HCT116 (cell line): ENCODE results near the gene TMEM209.

Source experiments
- CTCF ChIP-seq, 3 experiments: fragments of 200-600 bp in 1 of 3; sonication (generic) in 1 of 3; IDR thresholded peaks in 2 of 3; conservative IDR thresholded peaks in 1 of 3; 2 replicates each; pipeline ENCODE4 v1.5.1; 2012 to 2017; ENCODE audit warnings: low read depth in 2 of 3, low read length in 2 of 3, antibody characterized with exemption in 1 of 3, borderline replicate concordance in 1 of 3, control low read depth in 1 of 3, mild to moderate bottlenecking in 1 of 3, mixed read lengths in 1 of 3, mixed run types in 1 of 3, moderate library complexity in 1 of 3; ENCODE audit not compliant: insufficient read depth in 1 of 3
- EZH2 ChIP-seq: fragments of 200-600 bp; sonication (generic); IDR thresholded peaks from 2 replicates; pipeline ENCODE4 v1.6.1; 2017; ENCODE audit warnings: antibody characterized with exemption, mixed run types
- JUND ChIP-seq: IDR thresholded peaks from 2 replicates; pipeline ENCODE4 v1.6.1; 2012
- MAX ChIP-seq: IDR thresholded peaks from 2 replicates; pipeline ENCODE4 v1.6.1; 2012
- RAD21 ChIP-seq: IDR thresholded peaks from 2 replicates; pipeline ENCODE4 v1.6.1; 2012; ENCODE audit warnings: low read depth, mild to moderate bottlenecking

DNA sequence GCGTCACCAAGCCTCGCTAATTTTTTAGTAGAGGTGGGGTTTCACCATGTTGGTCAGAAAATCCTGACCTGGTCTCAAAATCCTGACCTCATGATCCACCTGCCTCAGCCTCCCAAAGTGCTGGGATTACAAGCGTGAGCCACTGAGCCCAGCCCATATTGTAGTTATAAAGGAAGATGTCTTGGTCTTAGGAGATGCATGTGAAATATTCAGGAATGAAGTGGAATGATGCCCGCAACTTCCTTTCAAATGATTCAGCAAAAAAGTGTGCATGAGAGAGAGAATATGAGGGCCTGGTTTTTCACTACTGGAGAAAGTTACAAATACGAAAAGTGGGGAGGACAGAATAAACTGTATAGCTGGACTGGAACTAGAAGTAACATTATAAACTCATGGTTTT is 15.9 kb downstream of the TMEM209 start:
- no peak for TF ChIP-seq CTCF (IDR thresholded peaks at IDR 0.05 in 2 of 3, conservative IDR thresholded peaks at IDR 0.05 in 1 of 3; ENCODE audit: borderline replicate concordance in 1 of 3, insufficient read depth in 1 of 3, low read depth in 2 of 3, low read length in 2 of 3)
- TF ChIP-seq RAD21: no peak
- no peak for TF ChIP-seq MAX
- no peak for TF ChIP-seq EZH2
- TF ChIP-seq JUND: no peak
